ENCODE results near the gene VAMP4. TPM values are rescaled to one million over a fixed set of nuclear protein-coding genes. Genes with fewer than 3 reads are reported as not detected.

The VAMP4 gene
- total RNA-seq, 1 experiment from 2014 or later: 4.2 TPM

GRCh38 chr1:171769171-171769570 lies 27.3 kb upstream of the VAMP4 start:
- no peak overlapping the region for H2AFZ ChIP-seq (ENCODE audit: low read length)
- no peak overlapping the region for H3T11ph ChIP-seq (ENCODE audit: low read length)
- no peak overlapping the region for H3K27ac ChIP-seq (ENCODE audit: insufficient read length, low read depth, low read length)
- no peak overlapping the region for H3K56ac ChIP-seq (ENCODE audit: insufficient read length, low read depth, low read length)
- H4K8ac ChIP-seq (replicated peaks; ENCODE audit: insufficient read length, low read depth, low read length): no peak overlapping the region
- no peaks in the 10 kb centered on the region for H3K79me2 ChIP-seq (ENCODE audit: insufficient read depth, low read length)
- no peak overlapping the region for H4K5ac ChIP-seq (ENCODE audit: insufficient read length, low read depth, low read length)
- TF ChIP-seq, protein P1, sequence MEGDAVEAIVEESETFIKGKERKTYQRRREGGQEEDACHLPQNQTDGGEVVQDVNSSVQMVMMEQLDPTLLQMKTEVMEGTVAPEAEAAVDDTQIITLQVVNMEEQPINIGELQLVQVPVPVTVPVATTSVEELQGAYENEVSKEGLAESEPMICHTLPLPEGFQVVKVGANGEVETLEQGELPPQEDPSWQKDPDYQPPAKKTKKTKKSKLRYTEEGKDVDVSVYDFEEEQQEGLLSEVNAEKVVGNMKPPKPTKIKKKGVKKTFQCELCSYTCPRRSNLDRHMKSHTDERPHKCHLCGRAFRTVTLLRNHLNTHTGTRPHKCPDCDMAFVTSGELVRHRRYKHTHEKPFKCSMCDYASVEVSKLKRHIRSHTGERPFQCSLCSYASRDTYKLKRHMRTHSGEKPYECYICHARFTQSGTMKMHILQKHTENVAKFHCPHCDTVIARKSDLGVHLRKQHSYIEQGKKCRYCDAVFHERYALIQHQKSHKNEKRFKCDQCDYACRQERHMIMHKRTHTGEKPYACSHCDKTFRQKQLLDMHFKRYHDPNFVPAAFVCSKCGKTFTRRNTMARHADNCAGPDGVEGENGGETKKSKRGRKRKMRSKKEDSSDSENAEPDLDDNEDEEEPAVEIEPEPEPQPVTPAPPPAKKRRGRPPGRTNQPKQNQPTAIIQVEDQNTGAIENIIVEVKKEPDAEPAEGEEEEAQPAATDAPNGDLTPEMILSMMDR (conservative IDR thresholded peaks at IDR 0.05): no peak
- no peaks in the 10 kb centered on the region for H3K9me3 ChIP-seq (ENCODE audit: control insufficient read depth, low read depth, low read length)
- H3K18ac ChIP-seq (ENCODE audit: insufficient read length, low read depth, low read length): no peak overlapping the region
- no peaks in the 10 kb centered on the region; the same call in 1 of the 2 replicates for H3K4me1 ChIP-seq (ENCODE audit: insufficient read depth, low read length)
- H3K23me2 ChIP-seq (ENCODE audit: insufficient read length, low read depth, low read length, poor library complexity, severe bottlenecking): no peaks in the 10 kb centered on the region
- H2BK12ac ChIP-seq (ENCODE audit: insufficient read length, low read depth, low read length): no peak overlapping the region
- H2BK120ac ChIP-seq (ENCODE audit: low read depth, low read length, poor library complexity, severe bottlenecking): no peak overlapping the region
- H3K27ac Mint-ChIP-seq: no peak overlapping the region
- H3K27me3 Mint-ChIP-seq (ENCODE audit: low read depth): no peaks in the 10 kb centered on the region; the same call in 1 of the 2 replicates
- H3K14ac ChIP-seq (ENCODE audit: insufficient read depth, low read length): no peak overlapping the region
- no peak overlapping the region for H2BK5ac ChIP-seq (ENCODE audit: insufficient read length, low read length)
- no CpG with 5 or more reads among the region's 3 CpGs for WGBS (ENCODE audit: extremely low coverage, insufficient read length, low lambda C conversion rate)
- H3K4ac ChIP-seq (ENCODE audit: low read depth, low read length): no peak overlapping the region
- no peak overlapping the region for H2AK5ac ChIP-seq (ENCODE audit: insufficient read length, low read length)
- no peaks in the 10 kb centered on the region for H3K9me3 Mint-ChIP-seq
- H3K9ac ChIP-seq (ENCODE audit: extremely low read depth, insufficient read length, low read length): no peak overlapping the region
- H2BK20ac ChIP-seq (ENCODE audit: low read depth, low read length, poor library complexity, severe bottlenecking): no peak overlapping the region
- no peak overlapping the region for H3K4me2 ChIP-seq (ENCODE audit: insufficient read depth, insufficient read length, low read length)
- no peaks in the 10 kb centered on the region for H3K36me3 Mint-ChIP-seq (ENCODE audit: insufficient read depth in 1 of 3, low read depth in 3 of 3)
- H3K4me3 Mint-ChIP-seq: no peak overlapping the region
- no peaks in the 10 kb centered on the region for H4K20me1 ChIP-seq (ENCODE audit: control insufficient read depth, insufficient read depth, insufficient read length)
- H2BK15ac ChIP-seq (ENCODE audit: low read depth, low read length): no peak overlapping the region
- H3K79me1 ChIP-seq (ENCODE audit: insufficient read depth, low read depth, low read length, poor library complexity, severe bottlenecking): no peaks in the 10 kb centered on the region
- peaks cover 0 to 4% of the 10 kb centered on the region in 2 experiments; a peak in 2 of 4 replicates for H3K4me1 Mint-ChIP-seq
- no peaks in the 10 kb centered on the region for H3K27me3 ChIP-seq (ENCODE audit: insufficient read depth, low read length)
- H3K23ac ChIP-seq (ENCODE audit: insufficient read length, low read depth, low read length): no peak overlapping the region
- no peak for DNase-seq
- no peak overlapping the region for H4K91ac ChIP-seq (ENCODE audit: insufficient read length, low read depth, low read length)
